GM21367 (cell line): ENCODE measurements around the gene OR2A7.
"Not testable (repeated sequence)": the region's sequence is repeated elsewhere in the genome, so short reads cannot be mapped to it uniquely, and the experiment has no call there.

Source experiments
- ATAC-seq: cut with Tn5 transposase; IDR thresholded peaks from one replicate; pipeline ENCODE4 v1.9.1; 2021; ENCODE audit not compliant: unreplicated experiment

OR2A7 gene

GRCh38 chr7:144255471-144255897, 9.1 kb downstream of the OR2A7 start:
- no peak for ATAC-seq

GRCh38 chr7:144252307-144252706, 12.3 kb downstream of the OR2A7 start:
- ATAC-seq, result not testable (repeated sequence)

GRCh38 chr7:144247674-144248330, 16.8 kb downstream of the OR2A7 start:
- not testable (repeated sequence) for ATAC-seq

- ATAC-seq, result not testable (repeated sequence)
Measured at GRCh38 chr7:144246967-144247366, 17.6 kb downstream of the OR2A7 start.

GRCh38 chr7:144245372-144245771, 19.2 kb downstream of the OR2A7 start:
- ATAC-seq, result not testable (repeated sequence)

GRCh38 chr7:144239365-144239764, 25.2 kb downstream of the OR2A7 start, which contains the start of gene OR2A42:
TSS of gene OR2A42 (minus strand) at chr7:144239605. CDS start at chr7:144232843, 6,762 bp downstream.
- ATAC-seq, result not testable (repeated sequence)

GRCh38 chr7:144238530-144239082, 26.0 kb downstream of the OR2A7 start:
- ATAC-seq, result not testable (repeated sequence)

GRCh38 chr7:144233039-144233438, 31.6 kb downstream of the OR2A7 start:
- not testable (repeated sequence) for ATAC-seq

- not testable (repeated sequence) for ATAC-seq
Measured at GRCh38 chr7:144231027-144231426, 33.6 kb downstream of the OR2A7 start.

- not testable (repeated sequence) for ATAC-seq
Measured at GRCh38 chr7:144228810-144229209, 35.8 kb downstream of the OR2A7 start.

GRCh38 chr7:144226866-144227265, 37.7 kb downstream of the OR2A7 start:
- not testable (repeated sequence) for ATAC-seq

- not testable (repeated sequence) for ATAC-seq
Measured at GRCh38 chr7:144223675-144224074, 40.9 kb downstream of the OR2A7 start.

GRCh38 chr7:144220531-144220930, 44.1 kb downstream of the OR2A7 start:
- not testable (repeated sequence) for ATAC-seq

GRCh38 chr7:144219149-144219548, 45.4 kb downstream of the OR2A7 start:
- ATAC-seq, result not testable (repeated sequence)

GRCh38 chr7:144218581-144218980, 46.0 kb downstream of the OR2A7 start:
- ATAC-seq, result not testable (repeated sequence)

- ATAC-seq, result not testable (repeated sequence)
Measured at GRCh38 chr7:144217200-144217599, 47.4 kb downstream of the OR2A7 start.
